Bronchial epithelial cell (primary cell): ENCODE results near the gene TAGLN. TPM values are rescaled to one million over a fixed set of nuclear protein-coding genes. Genes with fewer than 3 reads are reported as not detected.

ENCODE experiments used
- DNase-seq: peaks from one replicate; pipeline ENCODE4 v3.0.0-alpha.2; 2010; ENCODE audit warnings: low read depth
- FAIRE-seq: peaks from 2 replicates; lab custom pipeline; 2011; peaks lifted over from hg19 to GRCh38; lab: Jason Lieb, UNC
- H3K27me3 ChIP-seq: 2 replicates; pipeline ENCODE4 v1.5.1; 2011; ENCODE audit warnings: low read length; ENCODE audit not compliant: control insufficient read depth, insufficient read depth
- H3K36me3 ChIP-seq: 2 replicates; pipeline ENCODE4 v1.5.1; 2011; ENCODE audit warnings: low read length; ENCODE audit not compliant: control insufficient read depth, insufficient read depth
- H3K4me3 ChIP-seq: 2 replicates; pipeline ENCODE4 v1.5.1; 2011; ENCODE audit warnings: mild to moderate bottlenecking, low read depth, low read length, control low read depth
- CTCF ChIP-seq: IDR thresholded peaks from 2 replicates; pipeline ENCODE4 v1.5.1; 2011; ENCODE audit warnings: mild to moderate bottlenecking, moderate library complexity, low read length, control low read depth, inconsistent platforms; ENCODE audit not compliant: insufficient read depth, severe bottlenecking
- total RNA-seq: library from RNA; depleted of rRNA; stranded (reverse); fragments of >200 nt; gene quantifications from 2 replicates; pipeline ENCODE4 v1.2.1, GENCODE V29; 2014

The TAGLN gene
- total RNA-seq, 1 donor from 2014 or later: 12.4 TPM

DNA sequence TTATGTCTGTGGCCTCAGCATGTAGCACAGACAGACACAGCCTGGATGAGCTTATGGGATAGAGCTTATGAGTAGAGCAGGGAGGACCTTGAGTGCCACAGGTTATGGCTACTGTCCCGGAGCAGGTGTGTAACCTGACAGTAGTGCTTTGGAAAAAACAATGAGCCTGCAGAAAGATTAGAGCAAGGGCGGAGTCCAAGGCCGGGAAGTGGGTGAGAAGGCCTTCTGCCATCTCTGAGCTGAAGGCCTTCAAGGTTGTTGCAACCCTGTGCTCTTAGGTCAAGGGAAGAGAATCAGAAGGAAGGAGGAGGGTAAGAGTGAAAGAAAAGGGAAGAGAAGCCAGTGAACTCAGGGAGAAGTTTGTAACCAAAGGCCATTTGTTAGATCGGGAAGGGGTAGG lies 3.9 kb upstream of the TAGLN start:
- TF ChIP-seq CTCF: no peak
- FAIRE-seq (no peak), DNase-seq (no peak)
- no peak overlapping the region for H3K4me3 ChIP-seq
- H3K27me3 ChIP-seq: no peaks in the 10 kb centered on the region
- H3K36me3 ChIP-seq: peaks cover 5% of the 10 kb centered on the region

- H3K36me3 ChIP-seq: peaks cover 3% of the 10 kb centered on the region
- DNase-seq (no peak), FAIRE-seq (no peak)
- TF ChIP-seq CTCF: no peak
- H3K27me3 ChIP-seq: no peaks in the 10 kb centered on the region
- H3K4me3 ChIP-seq: no peak overlapping the region
Observed at GRCh38 chr11:117195761-117196160, 3.4 kb upstream of the TAGLN start.

- Histone ChIP-seq H3K27me3 (no peaks in the 10 kb centered on the region), H3K36me3 (peaks cover 1% of the 10 kb centered on the region), H3K4me3 (no peak overlapping the region)
- DNase-seq (no peak), FAIRE-seq (no peak)
- no peak for TF ChIP-seq CTCF
Observed at GRCh38 chr11:117197006-117197405, 2.2 kb upstream of the TAGLN start.

DNA sequence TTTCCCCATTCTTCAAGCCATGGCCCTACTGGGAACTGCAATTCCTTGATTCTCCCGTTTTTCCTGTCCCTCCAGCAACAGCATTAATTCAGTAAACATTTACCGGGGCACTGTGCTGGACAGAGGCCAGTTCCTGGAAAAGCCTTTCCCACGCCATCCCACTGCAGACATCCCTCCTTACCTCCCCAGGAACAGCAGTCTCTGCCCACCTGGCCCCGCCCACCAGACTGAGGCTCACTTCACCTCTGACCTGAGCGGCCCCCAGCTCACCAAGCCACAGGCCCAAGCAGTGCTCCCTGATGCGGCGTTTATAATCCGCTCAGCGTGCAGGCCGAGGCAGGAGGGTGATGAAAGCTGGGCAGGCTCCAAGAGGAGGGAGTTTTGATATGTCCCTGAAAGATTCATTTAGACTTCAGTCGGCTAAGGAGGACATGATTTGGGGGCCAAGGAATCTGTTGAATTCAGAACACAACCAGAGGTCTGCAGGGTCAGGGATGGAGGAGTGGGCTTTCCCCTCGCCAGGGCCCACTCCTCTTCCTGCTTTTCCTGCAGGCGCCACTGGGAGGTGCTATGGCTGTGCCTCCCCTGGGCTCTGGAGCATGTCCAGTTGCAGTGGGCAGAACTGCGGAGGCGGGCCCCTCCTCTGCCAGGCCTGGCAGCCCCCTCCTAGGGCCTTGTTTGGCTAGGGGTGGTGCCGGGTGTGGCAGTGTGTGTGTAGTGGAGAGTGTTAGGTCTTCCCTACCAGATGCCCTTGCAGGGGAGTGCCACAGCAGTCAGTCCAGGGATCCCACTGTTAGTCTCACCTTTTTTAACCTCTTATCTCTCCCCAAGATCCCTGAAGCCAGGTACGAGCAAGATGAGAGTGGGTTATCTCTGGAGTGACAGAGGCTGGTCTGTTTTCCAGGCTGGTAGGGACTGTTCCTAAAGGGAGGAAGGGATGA lies 1.4 kb upstream of the TAGLN start:
- Histone ChIP-seq H3K36me3 (peaks cover 1% of the 10 kb centered on the region), H3K27me3 (no peaks in the 10 kb centered on the region), H3K4me3 (no peak overlapping the region)
- peak; percentile 12 for DNase-seq
- no peak for FAIRE-seq
- peak; percentile 66 for TF ChIP-seq CTCF

DNA sequence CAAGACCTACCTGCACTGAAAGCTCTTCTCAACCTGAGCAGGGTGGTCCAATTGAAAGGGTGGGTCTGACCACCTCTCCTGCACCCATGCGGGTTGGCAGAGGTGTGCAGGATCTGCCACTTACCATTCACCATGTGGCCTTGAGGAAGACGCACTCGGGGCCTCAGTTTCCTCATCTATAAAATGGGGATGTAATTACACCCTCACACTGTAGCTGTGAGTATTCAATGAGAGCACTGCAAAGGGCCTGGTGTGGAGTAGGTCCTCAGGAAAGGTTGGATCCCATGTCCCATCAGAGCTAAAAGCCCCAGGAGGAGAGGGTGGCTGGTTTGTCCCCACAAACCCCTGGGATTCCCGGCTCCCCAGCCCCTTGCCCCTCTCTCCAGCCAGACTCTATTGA lies 557 bp upstream of the TAGLN start:
- no peak overlapping the region for H3K4me3 ChIP-seq
- TF ChIP-seq CTCF: no peak
- FAIRE-seq: no peak

More for the DNA sequence above, 557 bp upstream of the TAGLN start:
- no peaks in the 10 kb centered on the region for H3K27me3 ChIP-seq
- DNase-seq: no peak
- H3K36me3 ChIP-seq: no peaks in the 10 kb centered on the region
